GM12878 (cell line): Measurements from ENCODE around the gene RASGRF2. TPM values are rescaled to one million over a fixed set of nuclear protein-coding genes. Genes with fewer than 3 reads are reported as not detected.

ENCODE experiments used
- ATAC-seq: fragments of 200-7000 bp; cut with Tn5 transposase; 3 replicates; pipeline ENCODE4 v1.9.1; 2020; ENCODE audit warnings: mild to moderate bottlenecking, moderate library complexity
- BruUV-seq: library from RNA; stranded (reverse); fragments of 400-500 nt; replicated peaks from 2 replicates; lab custom pipeline; 2021; lab: Mats Ljungman, UMichigan
- CTCF ChIA-PET: fragments of 300-600 bp; sonication (Branson Sonifier 250); formaldehyde crosslinking; extraction: SDS; loops from one replicate; lab custom pipeline; 2021; ENCODE audit warnings: inconsistent platforms; lab: Yijun Ruan, JAX
- POLR2A ChIA-PET: fragments of 350-600 bp; formaldehyde crosslinking; extraction: SDS; loops from one replicate; lab custom pipeline; 2021; ENCODE audit warnings: inconsistent platforms; lab: Charles Lee
- RAD21 ChIA-PET: fragments of 300-600 bp; sonication (Branson Sonifier 250); formaldehyde crosslinking; loops from one replicate; lab custom pipeline; 2023; ENCODE audit warnings: antibody characterized with exemption; ENCODE audit not compliant: unreplicated experiment; lab: Charles Lee
- SMC1A ChIA-PET: fragments of 300-600 bp; sonication (Branson Sonifier 250); formaldehyde crosslinking; loops from one replicate; lab custom pipeline; 2023; ENCODE audit not compliant: unreplicated experiment, uncharacterized antibody; lab: Charles Lee
- DNase-seq: peaks from one replicate; pipeline ENCODE4 v3.0.0-alpha.2; 2011; ENCODE audit warnings: low read depth, low spot score
- FAIRE-seq: peaks from 3 replicates; lab custom pipeline; 2011; peaks lifted over from hg19 to GRCh38; lab: Jason Lieb, UNC
- H2AFZ ChIP-seq: 2 replicates; pipeline ENCODE4 v1.6.0; 2011; ENCODE audit warnings: low read depth, low read length, control low read depth; ENCODE audit not compliant: control insufficient read depth
- H3K27ac ChIP-seq: 2 replicates; pipeline ENCODE4 v1.5.1; 2011; ENCODE audit warnings: control low read depth; ENCODE audit not compliant: control insufficient read depth, insufficient read depth
- H3K27me3 ChIP-seq, 2 experiments: replicated peaks in 1 of 2; 2 replicates each; pipeline versions ENCODE4 v1.6.0 to v1.6.1; 2011; ENCODE audit warnings: low read length in 1 of 2; ENCODE audit not compliant: control insufficient read depth in 2 of 2, insufficient read depth in 2 of 2
- H3K36me3 ChIP-seq, 2 experiments: 2 replicates each; pipeline ENCODE4 v1.5.1; 2011; ENCODE audit warnings: low read length in 1 of 2; ENCODE audit not compliant: control insufficient read depth in 2 of 2, insufficient read depth in 2 of 2
- H3K4me1 ChIP-seq: 2 replicates; pipeline ENCODE4 v1.6.1; 2011; ENCODE audit warnings: mild to moderate bottlenecking, low read length, moderate library complexity, mixed read lengths; ENCODE audit not compliant: control insufficient read depth, insufficient read depth
- H3K4me2 ChIP-seq: 2 replicates; pipeline ENCODE4 v1.6.0; 2011; ENCODE audit warnings: control low read depth; ENCODE audit not compliant: control insufficient read depth, insufficient read depth
- H3K4me3 ChIP-seq: fragments of 200-600 bp; sonication (generic); 2 replicates; pipeline ENCODE4 v1.5.1; 2016
- H3K79me2 ChIP-seq: 2 replicates; pipeline ENCODE4 v1.6.0; 2011; ENCODE audit warnings: low read length; ENCODE audit not compliant: control insufficient read depth, insufficient read depth
- H3K9ac ChIP-seq: 2 replicates; pipeline ENCODE4 v1.8.0; 2011; ENCODE audit warnings: low read length, control low read depth, mixed read lengths; ENCODE audit not compliant: control insufficient read depth, insufficient read depth
- H3K9me3 ChIP-seq: replicated peaks from 3 replicates; pipeline ENCODE4 v1.5.1; 2011; ENCODE audit warnings: mild to moderate bottlenecking, low read length; ENCODE audit not compliant: control insufficient read depth, insufficient read depth
- H4K20me1 ChIP-seq: 2 replicates; pipeline ENCODE4 v1.6.0; 2011; ENCODE audit not compliant: control insufficient read depth, insufficient read depth
- BMI1 ChIP-seq: fragments of 450-650 bp; IDR thresholded peaks from 2 replicates; pipeline ENCODE4 v1.6.1; 2016; ENCODE audit warnings: mild to moderate bottlenecking, moderate library complexity, borderline replicate concordance
- DPF2 ChIP-seq: fragments of 450-650 bp; IDR thresholded peaks from 2 replicates; pipeline ENCODE4 v1.6.1; 2017; ENCODE audit warnings: mild to moderate bottlenecking
- MYB ChIP-seq: fragments of 150-350 bp; IDR thresholded peaks from 2 replicates; pipeline ENCODE4 v1.6.1; 2014; ENCODE audit warnings: mild to moderate bottlenecking, low read depth, low read length, borderline replicate concordance
- NBN ChIP-seq: fragments of 450-650 bp; IDR thresholded peaks from 2 replicates; pipeline ENCODE4 v1.6.1; 2016
- NFIC ChIP-seq: IDR thresholded peaks from 2 replicates; pipeline ENCODE4 v1.6.1; 2012; ENCODE audit warnings: low read depth, mild to moderate bottlenecking, inconsistent platforms, low read length, moderate library complexity
- NR2F1 ChIP-seq: fragments of 450-650 bp; conservative IDR thresholded peaks from 2 replicates; pipeline ENCODE4 v1.6.1; 2017; ENCODE audit warnings: mild to moderate bottlenecking
- NRF1 ChIP-seq: conservative IDR thresholded peaks from 2 replicates; pipeline ENCODE4 v1.6.1; 2011; ENCODE audit warnings: mild to moderate bottlenecking, low read depth, low read length, improper control_type of control experiment
- RELA ChIP-seq: fragments of 450-650 bp; IDR thresholded peaks from 2 replicates; pipeline ENCODE4 v1.8.0; 2014; ENCODE audit warnings: borderline replicate concordance; ENCODE audit not compliant: partially characterized antibody
- TCF12 ChIP-seq: IDR thresholded peaks from 2 replicates; pipeline ENCODE4 v1.6.1; 2011; ENCODE audit warnings: low read depth, mild to moderate bottlenecking, low read length
- ZNF24 ChIP-seq: fragments of 450-650 bp; IDR thresholded peaks from 2 replicates; pipeline ENCODE4 v1.6.1; 2017; ENCODE audit warnings: antibody characterized with exemption, mild to moderate bottlenecking
- ZNF274 ChIP-seq: IDR thresholded peaks from one replicate; pipeline ENCODE4 v1.8.0; 2011; ENCODE audit not compliant: insufficient read length, insufficient read depth
- ZSCAN29 ChIP-seq: fragments of 450-650 bp; IDR thresholded peaks from 2 replicates; pipeline ENCODE4 v1.6.1; 2017; ENCODE audit warnings: mild to moderate bottlenecking, moderate library complexity
- ZZZ3 ChIP-seq: IDR thresholded peaks from 2 replicates; pipeline ENCODE4 v1.6.1; 2011; ENCODE audit warnings: low read depth; ENCODE audit not compliant: control insufficient read depth, insufficient read length
- WGBS: methylation state at CpG from one replicate; pipeline ENCODE4 v1.1.6; 2016; ENCODE audit warnings: low lambda C conversion rate; ENCODE audit not compliant: insufficient replicate concordance, insufficient coverage; ENCODE audit errors: missing lambda C conversion rate; 5-methylcytosine and 5-hydroxymethylcytosine counted together
- in situ Hi-C: fragments of 300-500 bp; cut with MboI; formaldehyde crosslinking; loops from 9 replicates; pipeline ENCODE4 v1.14.3; 2018; ENCODE audit warnings: mixed read lengths
- intact Hi-C: fragments of 100-400 bp; cut with micrococcal nuclease; formaldehyde crosslinking; loops from one replicate; pipeline ENCODE4 v1.14.2; 2022; ENCODE audit not compliant: unreplicated experiment
- polyA plus RNA-seq, 11 experiments: library from polyadenylated mRNA; depleted of rRNA in 4 of 11; unstranded in 6 of 11; stranded (reverse) in 5 of 11; fragments of >200 nt; fragmentation: Nextera tagmentation in 4 of 11; fragmentation: Illumina TruSeq in 1 of 11; extraction: Ambion mirVana in 4 of 11; extraction: Trizol in 1 of 11; gene quantifications; 1 replicate in 1 of 11; 2 replicates in 10 of 11; pipeline versions ENCODE4 v1.2.1 to v1.2.3, GENCODE V29; 2011 to 2016; ENCODE audit warnings: inconsistent platforms in 2 of 11, missing spikeins in 2 of 11, low read depth in 1 of 11
- total RNA-seq, 4 experiments: library from RNA; depleted of rRNA in 3 of 4; stranded (reverse); fragments of >200 nt in 3 of 4; fragmentation: Illumina TruSeq in 1 of 4; extraction: Trizol in 1 of 4; gene quantifications; 2 replicates each; pipeline versions ENCODE4 v1.2.1 to v1.2.3, GENCODE V29; 2013 to 2021
- TF ChIP-seq, protein P1 (sequence below): IDR thresholded peaks from 2 replicates; pipeline ENCODE4 v1.6.1; 2012; ENCODE audit warnings: low read depth, low read length, improper control_type of control experiment
- TF ChIP-seq, protein P2 (sequence below): fragments of 450-650 bp; IDR thresholded peaks from 2 replicates; pipeline ENCODE4 v1.6.1; 2017; ENCODE audit warnings: mild to moderate bottlenecking

The RASGRF2 gene
- total and polyA plus RNA-seq, 10 of the 15 experiments (the other 5 are each of a cell fraction or from before 2014, with no cell fraction given): 0.05 to 0.24 (median 0.07) TPM

DNA sequence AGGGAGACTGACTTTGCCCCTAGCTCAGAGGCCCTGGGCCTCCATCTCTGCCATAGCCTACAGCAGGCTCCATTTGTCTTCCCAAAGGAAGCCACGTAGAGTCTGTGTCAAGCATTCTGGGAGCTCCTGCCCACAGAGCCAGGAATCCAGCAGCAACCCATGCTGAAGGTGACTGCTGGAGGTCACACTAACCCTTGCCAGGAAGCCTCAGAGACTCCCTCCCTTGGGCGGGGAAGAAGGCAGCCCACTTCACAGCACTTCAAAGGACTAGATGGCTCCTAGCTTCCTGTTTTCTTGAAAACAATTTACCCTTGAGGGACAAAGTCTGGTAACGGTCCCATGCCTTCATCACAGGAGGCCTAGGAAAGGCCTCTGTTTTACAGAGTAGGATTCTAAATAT is 274.6 kb downstream of the RASGRF2 start (continued):
- TF ChIP-seq, protein P1, sequence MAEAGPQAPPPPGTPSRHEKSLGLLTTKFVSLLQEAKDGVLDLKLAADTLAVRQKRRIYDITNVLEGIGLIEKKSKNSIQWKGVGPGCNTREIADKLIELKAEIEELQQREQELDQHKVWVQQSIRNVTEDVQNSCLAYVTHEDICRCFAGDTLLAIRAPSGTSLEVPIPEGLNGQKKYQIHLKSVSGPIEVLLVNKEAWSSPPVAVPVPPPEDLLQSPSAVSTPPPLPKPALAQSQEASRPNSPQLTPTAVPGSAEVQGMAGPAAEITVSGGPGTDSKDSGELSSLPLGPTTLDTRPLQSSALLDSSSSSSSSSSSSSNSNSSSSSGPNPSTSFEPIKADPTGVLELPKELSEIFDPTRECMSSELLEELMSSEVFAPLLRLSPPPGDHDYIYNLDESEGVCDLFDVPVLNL: no peak
- TF ChIP-seq NR2F1 (no peak), NRF1 (no peak), DPF2 (no peak)

GRCh38 chr5:81235287-81236072 is 275.3 kb downstream of the RASGRF2 start:
- Histone ChIP-seq H3K4me1 (no peaks in the 10 kb centered on the region), H3K79me2 (no peaks in the 10 kb centered on the region), H3K27me3 (no peaks in the 10 kb centered on the region), H3K4me2 (no peak overlapping the region), H3K9me3 (no peaks in the 10 kb centered on the region), H3K27ac (no peak overlapping the region), H3K4me3 (no peak overlapping the region), H3K36me3 (no peaks in the 10 kb centered on the region), H3K9ac (no peak overlapping the region)
- SMC1A ChIA-PET: interaction anchor here (1.1 kb wide), 1 partner anchor 10 kb away, joined by 4 read pairs; no protein-coding TSS in a partner anchor
- RAD21 ChIA-PET: no interaction called here
- POLR2A ChIA-PET: interaction anchor here (1.2 kb wide), 1 partner anchor 11 kb away, joined by 3 read pairs; no protein-coding TSS in a partner anchor
- WGBS: 84% methylated on average over 10 of the region's 10 CpGs
- no peak for DNase-seq
- no peak for TF ChIP-seq ZZZ3
- no peak for TF ChIP-seq NBN
- TF ChIP-seq MYB: no peak
- no peak for TF ChIP-seq TCF12
- TF ChIP-seq RELA: no peak
- no peak for TF ChIP-seq ZNF274
- TF ChIP-seq NFIC: no peak
- TF ChIP-seq BMI1: no peak
- no peak for TF ChIP-seq ZSCAN29
- TF ChIP-seq, protein P2, sequence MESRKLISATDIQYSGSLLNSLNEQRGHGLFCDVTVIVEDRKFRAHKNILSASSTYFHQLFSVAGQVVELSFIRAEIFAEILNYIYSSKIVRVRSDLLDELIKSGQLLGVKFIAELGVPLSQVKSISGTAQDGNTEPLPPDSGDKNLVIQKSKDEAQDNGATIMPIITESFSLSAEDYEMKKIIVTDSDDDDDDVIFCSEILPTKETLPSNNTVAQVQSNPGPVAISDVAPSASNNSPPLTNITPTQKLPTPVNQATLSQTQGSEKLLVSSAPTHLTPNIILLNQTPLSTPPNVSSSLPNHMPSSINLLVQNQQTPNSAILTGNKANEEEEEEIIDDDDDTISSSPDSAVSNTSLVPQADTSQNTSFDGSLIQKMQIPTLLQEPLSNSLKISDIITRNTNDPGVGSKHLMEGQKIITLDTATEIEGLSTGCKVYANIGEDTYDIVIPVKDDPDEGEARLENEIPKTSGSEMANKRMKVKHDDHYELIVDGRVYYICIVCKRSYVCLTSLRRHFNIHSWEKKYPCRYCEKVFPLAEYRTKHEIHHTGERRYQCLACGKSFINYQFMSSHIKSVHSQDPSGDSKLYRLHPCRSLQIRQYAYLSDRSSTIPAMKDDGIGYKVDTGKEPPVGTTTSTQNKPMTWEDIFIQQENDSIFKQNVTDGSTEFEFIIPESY: no peak
- no peak for TF ChIP-seq NRF1
- no peak for TF ChIP-seq ZNF24
- TF ChIP-seq, all 136 proteins: peak for 0
- ATAC-seq: no peak
- H2AFZ ChIP-seq: no peak overlapping the region
- H4K20me1 ChIP-seq: no peaks in the 10 kb centered on the region
- no peak for FAIRE-seq
- CTCF ChIA-PET: interaction anchor here (1.4 kb wide), 1 partner anchor 64 kb away, joined by 3 read pairs; no protein-coding TSS in a partner anchor
- intact Hi-C loops: no loop called here
- in situ Hi-C loops: no loop called here
- BruUV-seq: no TSS peak
